ENCODE results near the gene AP1AR.
A peak's percentile ranks its signal among the peaks of the same experiment; 100 is the strongest.

The AP1AR gene

DNA sequence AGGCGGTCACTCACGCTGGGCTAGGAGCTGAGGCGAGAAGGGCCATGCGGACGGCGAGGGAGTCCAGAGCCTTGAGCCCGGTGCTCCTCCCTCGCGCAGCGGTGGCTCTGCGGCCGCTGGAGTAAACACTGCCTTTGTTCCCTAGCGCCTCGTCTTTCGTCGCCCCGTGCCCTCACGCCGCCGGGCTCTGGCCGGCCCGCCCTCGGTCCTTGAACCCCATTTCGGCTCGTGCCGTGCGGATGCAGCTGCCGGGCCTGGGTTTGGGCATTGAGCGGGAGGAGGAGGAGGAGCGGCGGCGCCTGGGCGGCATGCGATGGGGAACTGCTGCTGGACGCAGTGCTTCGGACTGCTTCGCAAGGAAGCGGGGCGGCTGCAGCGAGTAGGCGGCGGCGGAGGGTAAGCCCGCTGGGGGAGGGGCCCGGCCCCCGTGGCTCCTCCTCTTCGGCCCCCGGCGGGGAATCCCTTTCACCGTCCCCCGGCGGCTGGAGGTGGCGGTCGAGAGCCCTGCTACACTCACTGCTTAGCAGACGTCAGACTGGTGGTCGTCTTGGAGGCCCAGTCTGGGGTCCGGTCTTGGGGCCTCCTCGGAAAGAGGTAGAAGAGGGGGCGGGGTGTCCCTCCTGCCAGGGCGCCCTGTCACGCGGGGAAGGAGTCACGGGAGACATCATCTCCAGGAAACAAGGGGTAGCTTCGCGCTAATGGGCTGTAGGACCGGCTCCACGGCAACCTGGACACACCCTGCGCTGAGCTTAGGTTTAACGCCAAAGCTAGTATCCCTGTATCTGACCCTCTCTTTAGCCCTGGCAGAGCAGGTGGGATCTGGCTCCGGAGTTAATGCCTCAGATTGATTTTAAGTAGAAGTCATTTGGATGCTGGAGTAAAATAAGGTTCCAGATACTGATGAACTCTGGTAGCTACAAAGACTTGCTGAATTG, at the start of gene AP1AR:
Gene AP1AR, plus strand, starts transcription at position 9 of the 935 bp plus-strand sequence. Its CDS starts 305 bp downstream, at position 314.
- H3K9ac ChIP-seq (ENCODE audit: low read length) = peak within 1 kb of the TSS; percentile 94
- H3K4me1 ChIP-seq (ENCODE audit: control insufficient read depth, insufficient read depth, low read length) = no peaks in the 10 kb centered on the region
- H3K4me3 ChIP-seq (ENCODE audit: low read length) = peak within 1 kb of the TSS; percentile 71
- no peaks in the 10 kb centered on the region for H3K36me3 ChIP-seq (ENCODE audit: control insufficient read depth, insufficient read depth, low read length)
- H3K27me3 ChIP-seq (ENCODE audit: control insufficient read depth, insufficient read depth, low read length) = no peaks in the 10 kb centered on the region
- H3K9me3 ChIP-seq (ENCODE audit: control insufficient read depth, low read length) = no peaks in the 10 kb centered on the region

DNA sequence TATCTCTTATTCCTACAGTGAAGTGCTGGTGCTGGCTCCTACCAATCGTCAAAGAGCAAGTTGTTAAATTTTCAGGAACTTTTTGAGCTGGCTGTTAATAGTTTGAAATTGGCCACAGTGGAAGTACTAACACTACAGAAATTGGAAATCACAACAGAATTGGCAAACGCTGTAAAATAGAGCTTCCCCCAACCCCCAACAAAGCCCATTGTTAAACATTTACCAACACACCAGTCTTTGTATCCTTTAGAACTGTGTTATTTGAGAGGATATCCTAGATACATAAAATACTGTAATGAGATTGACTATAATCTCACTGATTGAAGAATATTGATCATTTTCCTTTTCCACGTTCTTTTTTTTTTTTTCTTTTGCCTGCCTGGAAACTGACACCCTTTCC, 49.0 kb upstream of the AP1AR start:
- Histone ChIP-seq H3K9ac (ENCODE audit: low read length) (no peak overlapping the region), H3K4me3 (ENCODE audit: low read length) (no peak overlapping the region), H3K27me3 (ENCODE audit: control insufficient read depth, insufficient read depth, low read length) (no peaks in the 10 kb centered on the region), H3K9me3 (ENCODE audit: control insufficient read depth, low read length) (no peaks in the 10 kb centered on the region), H3K4me1 (ENCODE audit: control insufficient read depth, insufficient read depth, low read length) (peaks cover 15% of the 10 kb centered on the region), H3K36me3 (ENCODE audit: control insufficient read depth, insufficient read depth, low read length) (no peaks in the 10 kb centered on the region)

- no peaks in the 10 kb centered on the region for H3K36me3 ChIP-seq (ENCODE audit: control insufficient read depth, insufficient read depth, low read length)
These were observed 48.3 kb upstream of the AP1AR start for GRCh38 chr4:112183252-112183651.

GRCh38 chr4:112184438-112184837, 47.1 kb upstream of the AP1AR start:
- Histone ChIP-seq H3K4me1 (ENCODE audit: control insufficient read depth, insufficient read depth, low read length) (peaks cover 15% of the 10 kb centered on the region), H3K36me3 (ENCODE audit: control insufficient read depth, insufficient read depth, low read length) (no peaks in the 10 kb centered on the region), H3K9ac (ENCODE audit: low read length) (no peak overlapping the region), H3K9me3 (ENCODE audit: control insufficient read depth, low read length) (no peaks in the 10 kb centered on the region), H3K4me3 (ENCODE audit: low read length) (no peak overlapping the region), H3K27me3 (ENCODE audit: control insufficient read depth, insufficient read depth, low read length) (no peaks in the 10 kb centered on the region)

More at GRCh38 chr4:112183252-112183651, 48.3 kb upstream of the AP1AR start:
- no peaks in the 10 kb centered on the region for H3K27me3 ChIP-seq (ENCODE audit: control insufficient read depth, insufficient read depth, low read length)
- no peak overlapping the region for H3K4me3 ChIP-seq (ENCODE audit: low read length)
- H3K9ac ChIP-seq (ENCODE audit: low read length) = no peak overlapping the region
- no peaks in the 10 kb centered on the region for H3K9me3 ChIP-seq (ENCODE audit: control insufficient read depth, low read length)
- peaks cover 15% of the 10 kb centered on the region for H3K4me1 ChIP-seq (ENCODE audit: control insufficient read depth, insufficient read depth, low read length)

DNA sequence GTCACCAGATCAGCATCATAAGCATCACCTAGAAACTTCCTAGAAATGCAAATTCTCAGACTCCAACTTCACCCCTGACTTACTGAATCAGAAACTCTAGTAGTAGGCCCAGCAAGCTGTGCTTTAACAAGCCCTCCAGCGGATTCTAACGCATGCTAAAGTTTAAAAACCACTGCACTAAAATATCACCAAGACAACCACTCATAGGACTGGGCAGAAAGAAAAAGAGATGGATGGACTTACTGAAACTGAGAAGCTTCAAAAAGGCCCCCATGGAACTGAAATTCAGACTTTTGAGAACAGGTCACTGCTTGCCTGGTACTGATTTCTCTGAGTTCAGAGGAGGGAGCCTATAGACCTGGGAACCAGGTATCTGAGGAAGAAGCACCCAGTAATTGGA, 46.3 kb upstream of the AP1AR start:
- Histone ChIP-seq H3K4me1 (ENCODE audit: control insufficient read depth, insufficient read depth, low read length) (peaks cover 15% of the 10 kb centered on the region), H3K27me3 (ENCODE audit: control insufficient read depth, insufficient read depth, low read length) (no peaks in the 10 kb centered on the region), H3K9me3 (ENCODE audit: control insufficient read depth, low read length) (no peaks in the 10 kb centered on the region), H3K36me3 (ENCODE audit: control insufficient read depth, insufficient read depth, low read length) (no peaks in the 10 kb centered on the region), H3K4me3 (ENCODE audit: low read length) (no peak overlapping the region), H3K9ac (ENCODE audit: low read length) (no peak overlapping the region)

- H3K27me3 ChIP-seq (ENCODE audit: control insufficient read depth, insufficient read depth, low read length) = no peaks in the 10 kb centered on the region
- no peaks in the 10 kb centered on the region for H3K36me3 ChIP-seq (ENCODE audit: control insufficient read depth, insufficient read depth, low read length)
- H3K4me1 ChIP-seq (ENCODE audit: control insufficient read depth, insufficient read depth, low read length) = peaks cover 11% of the 10 kb centered on the region
- no peaks in the 10 kb centered on the region for H3K9me3 ChIP-seq (ENCODE audit: control insufficient read depth, low read length)
- H3K4me3 ChIP-seq (ENCODE audit: low read length) = no peak overlapping the region
- no peak overlapping the region for H3K9ac ChIP-seq (ENCODE audit: low read length)
These were observed 45.6 kb upstream of the AP1AR start for GRCh38 chr4:112185740-112186670.

DNA sequence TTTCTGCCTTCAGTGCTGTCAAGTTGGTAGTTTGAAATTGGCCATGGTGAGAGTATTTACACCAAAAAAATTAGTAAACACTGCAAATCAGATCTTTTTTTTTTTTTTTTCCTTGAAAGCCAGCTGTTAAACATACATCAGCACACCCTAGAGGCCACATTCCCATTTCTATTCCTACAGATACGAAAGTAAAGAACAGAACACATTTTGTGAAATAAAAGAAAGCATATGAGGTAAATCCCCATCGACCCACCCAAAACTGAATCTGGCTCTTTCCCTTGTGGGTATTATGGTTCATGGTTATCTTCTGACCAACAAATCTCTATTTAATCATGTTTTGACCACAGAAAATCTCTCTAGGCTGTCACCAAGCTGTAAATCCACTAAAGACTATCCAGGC, 41.8 kb upstream of the AP1AR start:
- Histone ChIP-seq H3K4me3 (ENCODE audit: low read length) (no peak overlapping the region), H3K9me3 (ENCODE audit: control insufficient read depth, low read length) (no peaks in the 10 kb centered on the region), H3K4me1 (ENCODE audit: control insufficient read depth, insufficient read depth, low read length) (no peaks in the 10 kb centered on the region), H3K36me3 (ENCODE audit: control insufficient read depth, insufficient read depth, low read length) (no peaks in the 10 kb centered on the region), H3K27me3 (ENCODE audit: control insufficient read depth, insufficient read depth, low read length) (no peaks in the 10 kb centered on the region), H3K9ac (ENCODE audit: low read length) (no peak overlapping the region)

- H3K9me3 ChIP-seq (ENCODE audit: control insufficient read depth, low read length) = no peaks in the 10 kb centered on the region
- no peaks in the 10 kb centered on the region for H3K36me3 ChIP-seq (ENCODE audit: control insufficient read depth, insufficient read depth, low read length)
- H3K9ac ChIP-seq (ENCODE audit: low read length) = no peak overlapping the region
- H3K27me3 ChIP-seq (ENCODE audit: control insufficient read depth, insufficient read depth, low read length) = no peaks in the 10 kb centered on the region
- no peaks in the 10 kb centered on the region for H3K4me1 ChIP-seq (ENCODE audit: control insufficient read depth, insufficient read depth, low read length)
- H3K4me3 ChIP-seq (ENCODE audit: low read length) = no peak overlapping the region
These were observed 40.9 kb upstream of the AP1AR start for GRCh38 chr4:112190684-112191083.

DNA sequence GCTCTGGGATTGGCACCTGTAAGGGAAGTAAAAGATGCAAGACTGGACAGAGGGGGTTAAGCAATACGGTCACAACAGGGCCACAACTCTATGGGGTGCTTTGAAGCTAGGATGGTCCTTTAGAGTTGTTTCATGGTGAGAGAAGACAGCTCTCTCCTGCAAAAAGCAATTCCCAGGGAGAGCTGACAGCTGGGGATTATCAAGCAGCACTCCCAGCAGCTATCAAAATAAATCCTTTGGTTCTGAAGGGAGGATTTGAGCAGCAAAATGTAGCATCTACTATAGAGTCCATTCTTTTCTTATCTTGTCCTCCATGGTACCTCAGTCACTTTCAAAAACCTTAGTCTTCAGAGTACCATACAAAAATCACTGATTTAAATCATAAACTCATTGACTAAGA, 35.1 kb upstream of the AP1AR start:
- H3K4me3 ChIP-seq (ENCODE audit: low read length) = no peak overlapping the region
- H3K36me3 ChIP-seq (ENCODE audit: control insufficient read depth, insufficient read depth, low read length) = no peaks in the 10 kb centered on the region
- peaks cover 7% of the 10 kb centered on the region for H3K4me1 ChIP-seq (ENCODE audit: control insufficient read depth, insufficient read depth, low read length)
- no peaks in the 10 kb centered on the region for H3K27me3 ChIP-seq (ENCODE audit: control insufficient read depth, insufficient read depth, low read length)
- no peak overlapping the region for H3K9ac ChIP-seq (ENCODE audit: low read length)
- H3K9me3 ChIP-seq (ENCODE audit: control insufficient read depth, low read length) = no peaks in the 10 kb centered on the region

GRCh38 chr4:112199041-112199440, 32.5 kb upstream of the AP1AR start:
- Histone ChIP-seq H3K36me3 (ENCODE audit: control insufficient read depth, insufficient read depth, low read length) (no peaks in the 10 kb centered on the region), H3K4me1 (ENCODE audit: control insufficient read depth, insufficient read depth, low read length) (peaks cover 7% of the 10 kb centered on the region), H3K4me3 (ENCODE audit: low read length) (no peak overlapping the region), H3K9ac (ENCODE audit: low read length) (no peak overlapping the region), H3K27me3 (ENCODE audit: control insufficient read depth, insufficient read depth, low read length) (no peaks in the 10 kb centered on the region), H3K9me3 (ENCODE audit: control insufficient read depth, low read length) (no peaks in the 10 kb centered on the region)

DNA sequence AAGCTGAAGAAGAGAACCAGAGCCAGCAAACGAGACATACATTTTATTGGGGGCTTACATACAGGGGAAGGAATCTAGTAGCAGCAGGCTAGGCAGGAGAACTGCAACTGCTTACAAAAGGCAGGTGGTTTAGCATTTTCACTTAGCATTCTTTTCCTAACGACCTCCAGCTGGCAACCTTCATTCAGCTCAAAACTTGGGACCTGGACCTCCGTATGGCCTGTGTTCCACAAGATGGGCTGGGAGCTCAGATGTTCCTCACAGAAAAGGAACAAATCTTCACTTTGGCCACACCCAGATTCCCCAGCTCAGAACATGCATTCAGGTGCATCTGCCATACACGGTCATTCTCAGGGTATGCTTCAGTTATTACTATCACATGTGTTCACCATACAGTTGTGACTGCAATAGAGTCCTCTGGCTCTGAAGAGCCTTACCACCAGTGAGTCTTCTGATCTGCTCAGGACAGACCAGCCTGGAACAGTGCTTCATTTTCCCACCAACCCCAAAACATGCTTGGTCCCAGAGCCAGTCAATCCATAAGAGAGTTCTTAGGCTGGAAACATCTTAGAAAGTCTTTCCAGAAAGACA, 29.6 kb upstream of the AP1AR start:
- H3K27me3 ChIP-seq (ENCODE audit: control insufficient read depth, insufficient read depth, low read length) = no peaks in the 10 kb centered on the region
- H3K9ac ChIP-seq (ENCODE audit: low read length) = no peak overlapping the region
- H3K4me3 ChIP-seq (ENCODE audit: low read length) = no peak overlapping the region
- H3K36me3 ChIP-seq (ENCODE audit: control insufficient read depth, insufficient read depth, low read length) = no peaks in the 10 kb centered on the region
- peaks cover 7% of the 10 kb centered on the region for H3K4me1 ChIP-seq (ENCODE audit: control insufficient read depth, insufficient read depth, low read length)
- H3K9me3 ChIP-seq (ENCODE audit: control insufficient read depth, low read length) = no peaks in the 10 kb centered on the region
